ENCODE results near the gene IFITM1. TPM values are rescaled to one million over a fixed set of nuclear protein-coding genes. Genes with fewer than 3 reads are reported as not detected.

IFITM1 gene
- total and polyA plus RNA-seq, 2 of the 13 experiments (the other 11 are each of a cell fraction or from before 2014, with no cell fraction given), result 0.38 to 11.1 TPM

DNA sequence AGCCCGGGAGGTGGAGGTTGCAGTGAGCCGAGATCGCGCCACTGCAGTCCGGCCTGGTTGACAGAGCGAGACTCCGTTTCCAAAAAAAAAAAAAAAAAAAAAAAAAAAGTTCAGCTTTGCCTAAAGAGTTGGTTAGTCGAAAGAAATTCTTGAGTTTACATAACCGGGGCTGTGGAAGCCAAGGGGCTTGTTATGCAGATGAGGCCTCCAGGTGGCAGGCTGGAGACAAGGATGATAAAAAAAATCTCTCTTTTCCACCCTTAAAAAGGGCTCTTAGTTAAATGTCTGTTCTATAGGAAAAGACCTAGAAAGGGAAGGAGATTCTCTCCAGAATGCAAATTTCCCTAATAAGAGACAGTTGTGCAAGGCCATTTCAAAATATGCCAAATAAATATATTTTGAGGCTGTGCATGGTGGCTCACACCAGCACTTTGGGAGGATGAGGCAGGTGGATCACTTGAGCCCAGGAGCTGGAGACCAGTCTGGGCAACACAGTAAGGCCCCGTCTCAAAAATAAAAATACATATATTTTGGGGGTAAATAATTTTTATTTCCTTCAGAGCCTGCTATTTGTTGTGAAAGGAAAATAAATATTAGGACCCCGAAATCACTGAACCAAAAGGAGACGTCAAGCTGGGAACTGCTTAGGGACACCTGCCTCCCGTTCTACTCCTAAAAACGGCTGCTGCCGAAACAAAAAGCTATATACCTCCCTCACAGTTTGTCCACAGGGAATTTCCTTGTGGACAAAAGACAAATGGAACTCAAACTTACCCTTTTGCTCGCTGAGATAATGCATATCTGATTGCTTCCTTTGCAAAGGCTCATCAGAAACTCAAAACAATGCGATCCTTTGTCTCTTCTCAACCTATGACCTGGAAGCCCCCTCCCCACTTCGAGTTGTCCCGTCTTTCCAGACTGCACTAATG lies 8.7 kb upstream of the IFITM1 start:
- intact Hi-C loops (cut with micrococcal nuclease; ENCODE audit: unreplicated experiment) (loop anchor here (5.0 kb wide), 1 partner anchor 52 kb away; no protein-coding TSS in a partner anchor), in situ Hi-C loops (cut with HindIII; ENCODE audit: extremely low pct_ligation_motif_present, low pct_unique_long_range_greater_than_20kb) (loop anchor here (5.0 kb wide), 1 partner anchor 62 kb away; the partner anchor contains the start of gene B4GALNT4)
- Histone ChIP-seq H3K9me3 (ENCODE audit: low read length) (no peaks in the 10 kb centered on the region), H3K9ac (ENCODE audit: insufficient read depth, low read depth, low read length) (peak overlapping the region; percentile 10; the same call in 1 of the 2 replicates), H2AFZ (ENCODE audit: low read length) (peak overlapping the region; percentile 71), H3K27me3 (ENCODE audit: control insufficient read depth in 1 of 2, insufficient read depth in 2 of 2, low read length in 2 of 2) (peaks cover under 1 to 5% of the 10 kb centered on the region in 2 experiments; a peak in 3 of 5 replicates), H3K4me2 (ENCODE audit: low read depth, low read length) (peak overlapping the region; percentile 56), H3K36me3 (replicated peaks in 1 of 2; ENCODE audit: control insufficient read depth in 1 of 2, insufficient read depth in 2 of 2, low read length in 2 of 2) (no peaks in the 10 kb centered on the region), H4K20me1 (ENCODE audit: insufficient read depth, low read length) (no peaks in the 10 kb centered on the region), H3K4me3 (replicated peaks in 1 of 3; ENCODE audit: insufficient read depth in 1 of 3, low read depth in 2 of 3, low read length in 3 of 3) (peak overlapping the region in 1 of 3 experiments; percentile 27; a peak in 2 of 6 replicates), H3K79me2 (ENCODE audit: insufficient read depth, low read length) (peaks cover 7% of the 10 kb centered on the region), H3K4me1 (ENCODE audit: insufficient read depth, low read length) (peaks cover 61% of the 10 kb centered on the region), H3K27ac (ENCODE audit: extremely low read length, insufficient read depth, low read length) (no peak overlapping the region)
- ChIA-PET CTCF (ENCODE audit: low intra/inter-chr PET ratio, low total read pairs) (interaction anchor here (1.0 kb wide), 1 partner anchor 59 kb away, joined by 4 read pairs; no protein-coding TSS in a partner anchor), POLR2A (interaction anchor here (0.9 to 2.9 kb wide), 9 partner anchors 9 to 145 kb away, joined by 3 to 21 read pairs (median 3); partner anchors contain the start of genes PTDSS2 and RIC8A)
- peak; percentile 32 for FAIRE-seq
- WGBS (ENCODE audit: low lambda C conversion rate), result 18% methylated on average over 19 of the region's 19 CpGs
- ATAC-seq, result no peak
- DNase-seq (ENCODE audit: low spot score), result peak; percentile 61
- no TSS peak for BruUV-seq (replicated peaks)
- TF ChIP-seq KMT2B (CRISPR knock-in tag; IDR thresholded peaks at IDR 0.05), result no peak
- TF ChIP-seq, protein P1, sequence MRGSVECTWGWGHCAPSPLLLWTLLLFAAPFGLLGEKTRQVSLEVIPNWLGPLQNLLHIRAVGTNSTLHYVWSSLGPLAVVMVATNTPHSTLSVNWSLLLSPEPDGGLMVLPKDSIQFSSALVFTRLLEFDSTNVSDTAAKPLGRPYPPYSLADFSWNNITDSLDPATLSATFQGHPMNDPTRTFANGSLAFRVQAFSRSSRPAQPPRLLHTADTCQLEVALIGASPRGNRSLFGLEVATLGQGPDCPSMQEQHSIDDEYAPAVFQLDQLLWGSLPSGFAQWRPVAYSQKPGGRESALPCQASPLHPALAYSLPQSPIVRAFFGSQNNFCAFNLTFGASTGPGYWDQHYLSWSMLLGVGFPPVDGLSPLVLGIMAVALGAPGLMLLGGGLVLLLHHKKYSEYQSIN (CRISPR knock-in tag; IDR thresholded peaks at IDR 0.05; ENCODE audit: borderline replicate concordance), result no peak
- TF ChIP-seq TBX3 (IDR thresholded peaks at IDR 0.05; ENCODE audit: borderline replicate concordance), result no peak
- peak; percentile 73 for TF ChIP-seq STAG1 (CRISPR knock-in tag; IDR thresholded peaks at IDR 0.05)
- TF ChIP-seq MEF2D (CRISPR knock-in tag; IDR thresholded peaks at IDR 0.05), result no peak
- TF ChIP-seq ELF3 (CRISPR knock-in tag; IDR thresholded peaks at IDR 0.05), result 0 out of 2 replicates have a peak, but pooled peaks have one; percentile 11
- TF ChIP-seq, protein P2, sequence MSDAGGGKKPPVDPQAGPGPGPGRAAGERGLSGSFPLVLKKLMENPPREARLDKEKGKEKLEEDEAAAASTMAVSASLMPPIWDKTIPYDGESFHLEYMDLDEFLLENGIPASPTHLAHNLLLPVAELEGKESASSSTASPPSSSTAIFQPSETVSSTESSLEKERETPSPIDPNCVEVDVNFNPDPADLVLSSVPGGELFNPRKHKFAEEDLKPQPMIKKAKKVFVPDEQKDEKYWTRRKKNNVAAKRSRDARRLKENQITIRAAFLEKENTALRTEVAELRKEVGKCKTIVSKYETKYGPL (CRISPR knock-in tag; IDR thresholded peaks at IDR 0.05), result peak; percentile 75; the same call in 1 of the 2 replicates
- no peak for TF ChIP-seq RBM39 (IDR thresholded peaks at IDR 0.05; ENCODE audit: low read depth, low read length, poor library complexity, severe bottlenecking)
- no peak for TF ChIP-seq SOX13 (IDR thresholded peaks at IDR 0.05)
- TF ChIP-seq SOX13 (CRISPR knock-in tag; conservative IDR thresholded peaks at IDR 0.05 in 1 of 2, IDR thresholded peaks at IDR 0.05 in 1 of 2), result peak in 1 of 2 experiments; percentile 46; a peak in 1 of 4 replicates
- no peak for TF ChIP-seq KLF9 (CRISPR knock-in tag; IDR thresholded peaks at IDR 0.05; ENCODE audit: low read depth)
- no peak for TF ChIP-seq LCORL (IDR thresholded peaks at IDR 0.05)
- 0 out of 2 replicates have a peak, but pooled peaks have one; percentile 17 for TF ChIP-seq LCORL (CRISPR knock-in tag; IDR thresholded peaks at IDR 0.05)
- TF ChIP-seq HDAC1 (CRISPR knock-in tag; IDR thresholded peaks at IDR 0.05), result 0 out of 2 replicates have a peak, but pooled peaks have one; percentile 24
- TF ChIP-seq, protein P3, sequence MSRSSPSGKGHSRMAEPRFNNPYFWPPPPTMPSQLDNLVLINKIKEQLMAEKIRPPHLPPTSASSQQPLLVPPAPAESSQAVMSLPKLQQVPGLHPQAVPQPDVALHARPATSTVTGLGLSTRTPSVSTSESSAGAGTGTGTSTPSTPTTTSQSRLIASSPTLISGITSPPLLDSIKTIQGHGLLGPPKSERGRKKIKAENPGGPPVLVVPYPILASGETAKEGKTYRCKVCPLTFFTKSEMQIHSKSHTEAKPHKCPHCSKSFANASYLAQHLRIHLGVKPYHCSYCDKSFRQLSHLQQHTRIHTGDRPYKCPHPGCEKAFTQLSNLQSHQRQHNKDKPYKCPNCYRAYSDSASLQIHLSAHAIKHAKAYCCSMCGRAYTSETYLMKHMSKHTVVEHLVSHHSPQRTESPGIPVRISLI (CRISPR knock-in tag; IDR thresholded peaks at IDR 0.05; ENCODE audit: borderline replicate concordance), result peak; percentile 51; the same call in 1 of the 2 replicates
- 0 out of 2 replicates have a peak, but pooled peaks have one; percentile 1 for TF ChIP-seq TAF1 (CRISPR knock-in tag; IDR thresholded peaks at IDR 0.05)
- TF ChIP-seq ELF1 (CRISPR knock-in tag; IDR thresholded peaks at IDR 0.05), result no peak
- TF ChIP-seq, protein P4, sequence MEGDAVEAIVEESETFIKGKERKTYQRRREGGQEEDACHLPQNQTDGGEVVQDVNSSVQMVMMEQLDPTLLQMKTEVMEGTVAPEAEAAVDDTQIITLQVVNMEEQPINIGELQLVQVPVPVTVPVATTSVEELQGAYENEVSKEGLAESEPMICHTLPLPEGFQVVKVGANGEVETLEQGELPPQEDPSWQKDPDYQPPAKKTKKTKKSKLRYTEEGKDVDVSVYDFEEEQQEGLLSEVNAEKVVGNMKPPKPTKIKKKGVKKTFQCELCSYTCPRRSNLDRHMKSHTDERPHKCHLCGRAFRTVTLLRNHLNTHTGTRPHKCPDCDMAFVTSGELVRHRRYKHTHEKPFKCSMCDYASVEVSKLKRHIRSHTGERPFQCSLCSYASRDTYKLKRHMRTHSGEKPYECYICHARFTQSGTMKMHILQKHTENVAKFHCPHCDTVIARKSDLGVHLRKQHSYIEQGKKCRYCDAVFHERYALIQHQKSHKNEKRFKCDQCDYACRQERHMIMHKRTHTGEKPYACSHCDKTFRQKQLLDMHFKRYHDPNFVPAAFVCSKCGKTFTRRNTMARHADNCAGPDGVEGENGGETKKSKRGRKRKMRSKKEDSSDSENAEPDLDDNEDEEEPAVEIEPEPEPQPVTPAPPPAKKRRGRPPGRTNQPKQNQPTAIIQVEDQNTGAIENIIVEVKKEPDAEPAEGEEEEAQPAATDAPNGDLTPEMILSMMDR (CRISPR knock-in tag; IDR thresholded peaks at IDR 0.05), result peak; percentile 73
- TF ChIP-seq ZSCAN22 (CRISPR knock-in tag; IDR thresholded peaks at IDR 0.05), result no peak
